CD4-positive, alpha-beta T cell treated with Interleukin-17A for 1 hour (primary cell): ENCODE data around the gene ADGRB3.
A peak's percentile ranks its signal among the peaks of the same experiment; 100 is the strongest.

ENCODE experiments used
- DNase-seq: peaks from one replicate; pipeline ENCODE4 v3.0.0-alpha.2; 2020

The ADGRB3 gene

DNA sequence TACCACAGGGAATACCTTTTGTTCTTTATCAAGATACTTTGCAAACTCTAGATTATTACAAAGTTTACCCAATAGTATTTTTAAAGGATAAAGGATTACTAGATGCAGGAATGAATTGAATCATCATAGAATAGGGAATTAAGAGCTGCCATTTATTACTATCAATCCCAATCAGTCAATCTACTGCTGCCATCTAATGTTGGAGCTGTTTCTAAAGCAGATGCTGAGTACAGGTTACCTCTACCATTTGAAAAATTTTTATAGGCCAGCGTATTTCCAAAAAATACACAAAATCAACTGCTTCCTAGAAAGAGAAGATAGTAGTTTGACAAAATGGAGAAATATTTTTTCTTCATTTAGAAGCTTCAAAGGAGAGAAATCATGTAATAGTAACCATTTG is 520.4 kb downstream of the ADGRB3 start:
- DNase-seq: no peak

DNA sequence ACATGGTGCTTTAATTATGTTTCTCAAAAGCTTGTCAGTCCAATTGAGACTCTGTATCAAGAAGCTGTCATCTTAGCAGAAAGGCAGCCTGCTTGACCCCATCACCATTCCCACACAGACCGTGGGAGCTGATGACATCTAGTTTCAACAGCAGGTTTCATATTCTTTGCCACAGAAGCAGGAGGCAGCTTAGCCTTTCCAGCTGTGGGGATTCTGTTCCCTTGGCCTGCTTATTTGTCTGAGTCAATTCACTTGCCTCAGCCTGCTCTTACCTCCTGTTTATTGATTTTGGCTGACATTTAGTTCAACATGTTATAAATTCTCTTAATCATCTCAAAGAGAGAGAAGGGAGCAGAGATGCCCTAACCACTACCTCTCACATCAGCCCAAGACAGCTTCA is 527.7 kb downstream of the ADGRB3 start:
- no peak for DNase-seq

DNA sequence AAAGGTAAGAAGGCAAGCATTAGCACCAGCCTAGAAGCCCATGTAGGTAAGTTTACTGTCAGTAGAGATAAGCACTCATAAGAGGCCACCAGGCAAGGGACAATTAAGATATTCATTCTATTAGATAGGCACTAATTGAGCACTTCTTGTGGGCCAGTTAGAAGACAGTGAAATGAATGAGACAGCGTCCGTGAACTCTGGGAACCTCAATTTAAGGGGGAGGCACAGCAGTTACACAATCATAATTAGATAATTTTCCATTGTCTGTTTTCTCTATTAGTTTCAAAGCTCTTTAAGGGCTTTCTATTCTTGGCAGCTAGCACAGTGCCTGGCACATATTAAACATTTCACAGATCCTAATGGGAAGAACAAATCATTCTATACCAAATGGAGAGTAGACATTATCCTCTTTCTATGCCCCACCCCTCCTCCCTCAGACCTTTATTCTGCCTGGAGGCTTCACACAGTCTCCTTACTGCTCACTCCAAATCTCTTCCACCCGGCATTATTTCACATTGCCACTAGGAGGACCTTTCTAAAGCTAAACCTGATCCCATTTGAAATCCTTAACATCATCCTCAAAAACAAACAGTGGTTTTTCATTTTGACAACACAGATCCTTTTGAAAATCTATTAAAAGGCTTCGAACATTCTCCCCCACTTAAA is 529.6 kb downstream of the ADGRB3 start:
- DNase-seq: no peak

DNA sequence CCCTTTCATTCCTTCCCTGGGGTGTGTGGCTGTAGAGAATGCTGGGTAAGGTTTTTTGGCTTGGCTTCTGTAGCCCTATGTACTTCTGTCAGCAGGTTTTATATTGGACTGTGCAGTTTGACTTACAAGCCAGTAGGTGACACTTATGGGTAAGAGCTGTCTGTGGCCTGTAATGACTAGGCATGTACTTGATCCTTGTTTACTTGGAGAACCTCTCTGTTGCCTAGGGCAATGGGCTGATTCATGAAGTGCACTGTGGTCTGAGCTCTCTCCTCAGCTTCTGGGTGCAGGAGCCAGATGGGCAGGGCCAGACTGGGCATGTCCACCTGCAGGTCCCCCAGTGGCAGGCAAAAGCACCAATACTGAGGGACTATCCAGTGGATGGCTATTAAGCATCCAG is 544.6 kb downstream of the ADGRB3 start:
- DNase-seq: no peak

DNA sequence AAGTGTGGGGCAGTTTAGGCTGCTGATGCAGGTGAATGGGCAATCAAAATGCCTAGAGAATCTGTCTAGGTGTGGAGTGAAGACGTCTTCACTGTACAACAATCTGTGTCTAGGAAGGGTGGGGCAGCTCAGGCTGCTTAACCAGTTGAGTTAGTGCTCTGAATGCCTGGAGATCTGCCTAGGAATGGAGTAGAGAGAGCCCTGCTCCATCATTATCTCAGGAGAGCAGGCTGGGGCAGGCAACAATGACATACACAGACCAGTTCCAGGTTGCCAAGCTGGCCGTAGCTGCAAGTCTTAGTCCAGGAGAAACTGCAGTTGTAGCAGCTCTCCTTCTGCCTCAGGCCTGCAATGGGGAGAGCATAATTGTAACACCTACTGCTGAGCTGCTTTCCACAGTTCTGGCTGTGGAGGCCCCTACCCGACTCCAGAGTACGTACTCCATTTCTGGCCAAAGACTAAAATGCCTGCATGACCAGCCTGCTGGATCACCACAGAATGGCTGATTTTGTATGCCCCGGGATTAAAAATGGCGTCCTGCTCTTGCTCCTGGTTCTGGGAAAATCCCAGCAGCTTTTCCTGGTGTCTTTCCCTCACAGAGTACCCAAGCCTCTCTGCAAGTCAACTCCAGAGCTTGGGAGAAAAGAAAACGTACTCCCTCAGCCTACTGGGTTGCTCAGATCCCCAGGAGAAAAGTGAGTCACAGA is 545.4 kb downstream of the ADGRB3 start:
- DNase-seq: no peak

DNA sequence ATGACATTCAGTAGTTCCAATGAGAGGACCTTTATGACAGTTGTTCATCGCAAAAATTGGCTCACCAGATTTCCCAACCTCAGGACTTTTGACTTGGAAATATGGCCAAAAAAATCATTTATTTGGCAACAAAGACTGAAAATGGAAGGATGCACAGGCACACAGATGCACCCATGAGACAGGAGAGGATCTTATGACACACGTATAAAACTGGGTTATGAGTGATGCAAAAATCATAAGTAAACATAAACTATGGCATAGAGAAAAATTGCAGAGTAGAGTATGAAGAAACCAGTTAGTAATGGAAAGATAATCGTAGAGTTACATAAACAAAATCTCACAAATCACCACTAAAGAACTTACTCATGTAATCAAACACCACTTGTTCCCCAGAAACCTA is 546.9 kb downstream of the ADGRB3 start:
- DNase-seq: no peak

DNA sequence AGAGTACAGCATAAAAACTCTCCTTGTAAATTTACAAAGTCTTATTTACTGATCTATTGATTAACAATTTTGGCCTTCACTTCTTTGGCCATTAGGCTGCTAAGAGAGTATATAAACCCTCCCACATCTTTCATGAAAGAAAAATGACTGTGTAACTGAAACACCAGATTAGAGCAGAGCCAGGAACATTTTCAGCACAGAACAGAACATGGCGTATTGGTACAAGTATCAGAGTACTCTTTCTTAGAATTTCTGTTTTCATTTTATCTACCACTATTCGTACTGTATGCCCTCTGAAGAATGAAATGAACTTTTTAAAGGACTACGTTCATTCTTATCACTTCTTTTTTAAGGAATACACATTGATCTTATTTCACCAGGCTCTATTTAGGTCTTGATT is 550.2 kb downstream of the ADGRB3 start:
- DNase-seq: no peak

DNA sequence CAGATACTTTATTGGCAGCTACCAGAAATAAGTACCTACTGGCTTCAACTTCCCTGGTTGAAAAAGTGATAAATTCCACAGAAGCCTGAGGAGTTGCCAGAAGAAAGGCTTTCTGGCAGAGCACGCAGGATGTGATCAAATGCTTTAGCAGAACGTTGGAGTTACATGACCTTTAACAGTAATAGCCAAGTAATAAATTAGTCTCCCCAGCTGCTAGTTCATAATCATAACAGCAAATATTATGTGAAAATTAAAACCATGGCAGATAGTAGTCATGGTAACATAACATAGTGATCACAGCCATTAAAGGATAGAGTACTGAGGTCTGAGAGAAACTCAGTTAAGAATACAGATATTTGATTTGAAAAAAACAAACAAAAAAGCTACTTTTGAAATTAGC is 567.7 kb downstream of the ADGRB3 start:
- no peak for DNase-seq

DNA sequence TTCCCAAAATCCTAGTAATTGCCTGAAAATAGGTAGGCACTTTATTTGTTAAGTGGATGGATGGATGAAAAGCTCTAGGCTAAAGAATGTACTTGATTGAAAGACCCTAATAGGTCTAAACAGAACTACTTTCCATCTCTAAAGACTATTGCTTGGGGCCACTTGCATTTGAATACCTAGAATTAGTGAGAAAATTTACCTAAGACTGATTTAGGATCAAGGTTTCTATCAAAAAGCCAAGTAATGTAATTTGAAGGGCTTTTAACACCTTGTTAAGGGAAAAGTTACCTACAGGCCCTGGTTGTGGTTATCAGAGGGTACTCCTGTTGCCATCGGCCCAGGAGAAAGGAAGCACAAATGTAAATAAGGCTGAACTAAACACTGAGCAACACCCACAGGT is 581.0 kb downstream of the ADGRB3 start:
- DNase-seq: no peak

DNA sequence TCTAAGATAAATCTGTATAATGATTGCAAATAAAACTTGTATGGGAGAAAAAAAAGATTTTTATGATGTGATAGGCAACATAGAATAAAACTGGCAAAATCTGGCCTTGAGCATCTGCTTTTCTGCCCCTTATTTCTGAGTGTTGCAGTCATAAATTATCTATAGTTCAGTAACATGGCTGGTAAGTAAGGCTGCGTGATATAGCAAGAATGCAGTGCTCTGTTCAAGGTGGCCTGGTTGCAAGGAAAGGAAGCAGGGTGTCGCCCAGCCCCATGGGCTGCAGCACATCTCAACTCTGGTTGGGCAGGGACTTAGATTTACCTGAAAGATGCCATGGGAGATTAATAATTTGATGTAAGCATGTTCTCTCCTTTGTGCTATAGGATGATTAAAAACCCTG is 582.3 kb downstream of the ADGRB3 start:
- no peak for DNase-seq

DNA sequence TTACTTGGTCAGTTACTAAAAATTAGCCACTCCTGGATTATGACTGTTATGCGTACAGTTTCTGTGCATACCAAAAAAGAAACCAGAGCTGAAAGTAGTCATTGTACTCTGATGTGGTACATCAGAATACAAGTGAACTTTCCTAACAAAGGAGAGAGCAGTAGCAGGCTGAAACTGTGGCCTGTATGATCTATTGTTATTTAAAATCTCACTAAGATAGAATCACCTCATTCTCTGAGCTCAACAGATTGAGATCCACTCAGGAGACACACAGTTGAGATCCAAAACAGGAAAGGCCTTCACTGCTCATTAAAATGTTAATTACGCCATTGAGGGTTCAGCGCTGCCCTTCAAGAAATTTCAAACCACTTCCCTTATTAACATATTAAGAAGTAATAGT is 585.3 kb downstream of the ADGRB3 start:
- DNase-seq: no peak

DNA sequence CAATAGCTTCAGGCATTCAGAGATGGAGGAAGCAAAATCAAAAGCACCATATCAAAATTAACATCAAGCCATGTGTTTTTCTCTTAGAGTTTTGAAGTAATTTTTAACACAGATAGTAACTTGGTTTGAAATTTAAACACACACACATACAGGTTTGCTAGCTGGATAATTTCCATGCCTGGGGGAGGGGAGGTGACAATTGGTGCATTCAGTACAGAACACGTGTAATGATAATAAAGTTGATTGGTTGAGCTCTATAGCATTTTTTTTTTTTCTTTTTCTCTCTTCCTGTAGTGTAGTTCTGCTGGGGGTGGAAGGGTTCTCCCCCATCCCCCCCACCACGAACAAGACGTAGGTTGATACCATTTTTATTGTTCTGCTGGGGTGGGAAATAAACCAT is 596.9 kb downstream of the ADGRB3 start:
- DNase-seq: no peak

DNA sequence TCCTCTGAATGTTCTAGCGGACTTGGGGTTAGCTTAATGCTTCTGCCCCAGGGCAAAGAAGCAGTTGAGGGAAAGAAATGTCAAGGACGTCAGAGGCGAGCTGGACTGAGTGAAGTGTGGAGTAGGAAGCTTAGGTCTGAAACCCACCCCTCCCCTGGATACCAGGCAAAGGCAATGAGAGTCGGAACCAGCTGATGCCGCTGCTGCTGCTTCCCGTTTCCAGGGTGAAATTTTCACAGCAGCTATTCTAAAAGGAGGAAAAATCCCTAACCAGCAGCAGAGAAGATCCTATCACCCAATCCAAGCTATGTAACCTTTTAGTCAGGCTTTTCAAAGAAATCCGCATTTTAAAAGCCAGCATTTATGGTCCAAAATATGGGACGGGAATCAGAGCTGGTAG is 597.4 kb downstream of the ADGRB3 start:
- no peak for DNase-seq

DNA sequence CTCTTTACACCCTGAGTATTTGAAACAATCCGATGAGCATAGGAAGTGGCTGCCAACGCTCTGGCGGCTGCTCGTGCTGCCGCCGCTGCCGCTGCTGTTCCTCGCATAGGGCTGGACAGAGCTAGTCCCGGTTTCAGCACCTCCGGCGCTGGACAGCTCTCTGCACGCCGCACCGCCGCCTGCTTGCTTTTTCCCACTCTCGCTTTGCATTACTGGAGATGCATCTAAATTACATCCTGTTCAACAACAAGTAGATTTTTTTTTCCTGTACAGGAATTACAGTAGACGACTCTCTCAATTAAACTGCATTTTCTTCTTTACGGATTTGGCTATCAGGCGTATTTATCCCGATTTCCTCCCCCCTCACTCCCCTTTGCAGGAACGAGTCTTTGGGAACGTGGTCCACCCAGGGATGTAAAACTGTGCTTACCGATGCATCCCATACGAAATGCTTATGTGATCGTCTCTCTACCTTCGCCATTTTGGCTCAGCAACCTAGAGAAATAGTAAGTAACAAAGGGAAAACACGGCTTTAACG is 597.9 kb downstream of the ADGRB3 start:
- peak; percentile 2 for DNase-seq

DNA sequence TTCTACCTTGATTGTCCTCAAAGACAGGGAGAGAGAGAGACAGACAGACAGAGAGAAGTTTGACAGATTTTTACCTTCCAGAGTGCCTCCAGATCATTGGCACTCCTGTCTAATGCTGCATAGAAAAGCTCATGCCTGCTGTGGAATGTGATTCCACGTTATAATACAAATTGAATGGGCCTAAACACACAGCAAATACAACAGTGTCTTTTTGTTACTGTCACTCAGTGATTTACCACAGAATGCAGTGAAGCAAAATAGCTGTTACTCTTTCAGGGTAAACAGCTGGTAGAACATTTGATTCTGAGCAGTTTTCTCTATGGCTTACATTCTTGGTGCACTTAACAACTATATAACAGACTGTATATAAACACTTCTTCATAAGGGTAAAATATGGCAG is 603.0 kb downstream of the ADGRB3 start:
- DNase-seq: no peak

DNA sequence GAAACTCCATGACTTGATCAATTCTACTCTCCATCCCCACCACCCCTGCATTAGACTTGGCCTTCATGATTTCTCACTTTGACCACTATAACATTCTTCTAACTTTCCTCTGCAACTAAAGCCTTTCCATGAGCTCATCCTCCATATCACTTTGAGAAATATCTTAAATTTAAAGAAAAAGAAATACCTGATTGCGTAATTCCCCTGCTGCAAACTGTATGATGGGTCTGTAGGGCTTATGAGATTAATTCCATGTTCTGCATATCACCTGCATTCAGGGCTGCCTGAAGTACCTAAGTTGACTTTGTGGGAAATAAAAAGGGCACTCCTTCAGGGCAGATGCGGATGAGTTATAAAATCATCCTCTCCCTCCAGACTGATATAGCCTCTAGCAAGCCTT is 611.9 kb downstream of the ADGRB3 start:
- DNase-seq: no peak

DNA sequence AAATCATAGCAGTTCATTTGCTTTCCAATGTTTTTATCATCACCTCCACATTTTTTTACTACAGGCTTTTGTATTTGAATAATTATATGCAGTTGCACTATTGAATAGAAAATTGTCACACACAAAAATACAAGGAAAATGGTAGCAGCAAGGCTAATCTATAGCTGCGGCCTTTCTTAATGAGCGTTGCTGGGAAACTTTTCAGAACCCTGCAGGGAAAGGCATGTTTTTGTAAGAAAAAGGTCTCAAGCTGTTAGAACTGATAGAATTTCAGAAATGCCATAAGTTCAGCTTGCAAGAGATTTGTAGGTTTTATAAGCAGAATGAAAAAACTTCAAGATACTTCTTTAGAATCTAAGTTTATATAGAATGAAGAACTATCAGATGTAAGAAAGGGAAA is 625.9 kb downstream of the ADGRB3 start:
- DNase-seq: no peak

DNA sequence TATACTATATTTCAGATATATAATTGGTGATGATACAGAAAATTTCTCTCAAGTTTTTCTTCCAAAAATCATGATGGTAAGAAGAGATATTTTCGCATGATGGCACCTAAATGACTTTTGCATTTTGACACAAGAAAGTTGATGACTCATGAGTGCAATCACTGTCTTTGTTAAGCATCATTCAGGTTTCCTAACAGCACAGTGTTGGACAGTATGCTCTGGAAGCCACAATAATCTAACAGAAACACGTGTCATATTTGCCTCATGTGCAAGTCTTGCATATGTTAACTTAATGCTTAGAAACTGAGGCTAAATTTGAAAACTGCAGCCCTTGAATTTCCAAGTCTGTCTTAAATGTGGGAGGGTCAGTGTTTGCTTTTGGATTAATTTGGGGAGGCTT is 628.2 kb downstream of the ADGRB3 start:
- no peak for DNase-seq

DNA sequence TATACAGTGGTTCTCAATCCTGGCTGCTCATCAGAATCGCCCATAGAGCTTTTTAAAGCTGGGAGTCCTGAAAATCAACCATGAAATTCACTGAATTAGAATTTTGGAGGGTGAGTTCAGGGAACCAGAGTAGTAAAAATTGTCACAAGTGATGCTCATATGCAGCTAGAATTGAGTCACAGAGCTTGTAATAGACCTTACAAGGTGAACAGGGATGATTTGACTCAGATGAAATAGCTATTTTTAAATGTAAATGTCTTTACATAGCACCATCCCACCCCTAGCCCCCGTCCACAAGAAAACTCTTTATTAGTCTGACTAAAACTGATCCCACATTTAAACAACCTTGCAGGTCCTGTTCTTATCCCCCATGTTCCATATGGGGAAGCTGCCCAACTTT is 630.0 kb downstream of the ADGRB3 start:
- DNase-seq: no peak

DNA sequence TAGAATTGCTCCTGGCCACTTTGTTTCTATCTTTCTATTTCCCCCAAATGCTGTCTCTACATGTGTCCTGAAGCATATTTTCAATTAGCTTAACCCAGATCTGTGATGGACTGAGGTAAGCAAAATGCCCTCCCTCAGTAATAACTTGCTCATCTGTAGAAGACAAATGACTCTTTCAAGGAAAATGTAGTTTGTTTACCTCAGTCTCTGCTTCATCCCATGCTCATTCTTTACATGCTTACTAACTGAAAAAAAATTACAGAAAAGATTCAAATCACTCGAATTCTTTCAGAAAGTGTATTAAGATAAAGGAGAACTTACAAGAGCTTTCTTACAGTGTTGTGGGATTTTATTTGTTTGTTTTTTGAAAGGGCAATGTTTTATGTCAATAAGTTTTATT is 630.6 kb downstream of the ADGRB3 start:
- no peak for DNase-seq

DNA sequence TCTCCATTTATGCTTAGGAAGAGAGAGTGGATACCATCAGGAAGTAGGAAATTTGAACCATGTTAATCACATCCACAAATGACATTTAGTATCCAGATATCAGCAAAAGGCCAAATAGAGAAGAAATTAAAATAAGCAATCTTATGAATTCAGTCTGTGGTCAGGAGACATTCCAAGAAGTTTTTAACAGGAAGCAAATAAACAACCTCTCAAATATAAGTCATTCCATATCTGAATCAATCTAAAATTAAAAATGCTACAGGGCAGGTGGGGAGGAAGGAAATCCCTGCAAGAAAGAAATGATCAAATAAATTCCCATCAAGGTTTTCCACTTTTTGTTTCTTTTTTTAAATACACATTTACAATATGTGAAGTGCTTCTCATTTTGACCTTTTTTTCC is 641.1 kb downstream of the ADGRB3 start:
- DNase-seq: no peak

DNA sequence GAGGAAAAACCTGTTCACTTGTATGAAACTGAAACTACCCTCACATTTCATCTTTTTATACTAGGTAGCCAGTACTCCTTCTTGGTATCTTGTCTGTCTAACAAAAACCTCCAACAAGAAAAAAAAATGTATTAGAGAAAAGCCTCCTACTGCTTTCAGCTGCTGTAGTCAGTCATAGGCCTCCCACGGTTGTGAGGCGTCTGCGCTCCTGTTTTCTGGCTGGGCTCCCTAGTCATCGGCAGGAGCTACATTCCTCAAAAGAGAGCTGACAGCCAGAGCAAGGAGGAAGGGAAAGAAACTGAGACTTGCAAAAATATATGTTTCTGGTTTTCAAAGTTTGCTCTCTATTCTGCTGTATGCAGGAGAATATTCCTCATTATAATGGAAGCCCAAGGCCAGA is 644.7 kb downstream of the ADGRB3 start:
- no peak for DNase-seq

DNA sequence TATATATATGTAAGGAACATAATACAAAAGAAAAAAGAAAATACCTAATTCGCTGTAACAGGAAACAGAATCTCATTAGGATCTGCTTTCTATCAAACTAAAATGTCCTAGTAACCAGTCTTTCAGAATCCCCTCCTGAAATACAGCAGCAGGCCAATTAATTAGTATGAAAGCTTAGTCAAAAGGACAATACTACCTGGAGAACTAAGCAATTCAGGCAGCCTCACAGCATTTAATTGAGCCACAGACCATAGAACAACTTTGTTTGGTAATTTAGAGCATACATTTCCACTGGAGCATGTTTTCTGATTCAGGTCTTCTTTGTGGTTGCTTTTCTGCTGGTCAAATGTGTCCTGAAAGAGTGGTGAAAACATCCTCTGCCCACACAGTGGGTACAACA is 645.8 kb downstream of the ADGRB3 start:
- no peak for DNase-seq

DNA sequence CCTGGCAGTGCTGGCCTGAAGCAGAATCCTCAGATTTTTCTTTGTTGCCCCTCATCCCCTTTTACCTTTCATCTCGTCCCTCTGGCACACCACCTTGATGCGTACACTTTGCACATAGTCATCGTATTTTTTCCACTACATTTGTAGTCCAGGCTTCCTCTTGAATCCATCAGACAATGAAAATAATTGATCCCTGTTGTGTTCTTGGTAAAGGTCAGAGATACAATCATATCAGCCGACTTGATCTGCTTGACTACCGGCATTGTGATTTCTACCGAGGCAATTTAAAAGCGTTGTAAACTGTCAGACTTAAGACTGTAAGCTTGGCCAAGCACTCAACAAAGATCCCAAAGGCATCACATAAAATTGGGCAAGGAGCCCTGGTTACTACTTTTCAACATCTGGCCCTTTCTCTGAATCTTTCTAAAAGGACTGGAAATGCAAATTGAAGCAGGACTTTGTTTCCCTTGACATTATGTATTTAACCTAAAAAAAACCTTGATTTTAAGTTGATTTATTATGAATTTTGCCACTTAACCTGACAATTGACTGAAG is 649.2 kb downstream of the ADGRB3 start:
- DNase-seq: no peak

DNA sequence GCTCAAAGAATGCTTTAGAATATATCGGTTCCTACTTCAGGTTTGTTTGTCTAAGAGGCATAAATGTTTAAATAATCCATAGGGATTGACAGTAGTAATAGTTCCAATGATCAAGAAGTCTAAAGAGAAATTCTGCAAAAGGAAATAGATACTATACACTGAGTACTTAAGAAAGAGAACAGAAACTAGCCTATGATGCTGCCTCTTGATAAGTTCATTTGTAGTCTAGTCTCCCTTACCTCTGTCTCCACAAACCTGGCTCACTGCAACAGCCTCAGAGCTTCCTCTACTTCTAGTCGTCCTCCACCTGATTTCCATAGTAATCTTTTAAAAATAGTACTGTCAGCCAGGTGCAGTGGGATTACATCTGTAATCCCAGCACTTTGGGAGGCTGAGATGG is 650.0 kb downstream of the ADGRB3 start:
- DNase-seq: no peak
